NOMO-1 (cell line): ENCODE data around the gene TIAL1.

Source experiments
- DNase-seq, 2 experiments: peaks; one replicate each; lab custom pipeline; 2025; ENCODE audit not compliant: unreplicated experiment in 2 of 2; lab: John Stamatoyannopoulos, UW

TIAL1 gene

DNA sequence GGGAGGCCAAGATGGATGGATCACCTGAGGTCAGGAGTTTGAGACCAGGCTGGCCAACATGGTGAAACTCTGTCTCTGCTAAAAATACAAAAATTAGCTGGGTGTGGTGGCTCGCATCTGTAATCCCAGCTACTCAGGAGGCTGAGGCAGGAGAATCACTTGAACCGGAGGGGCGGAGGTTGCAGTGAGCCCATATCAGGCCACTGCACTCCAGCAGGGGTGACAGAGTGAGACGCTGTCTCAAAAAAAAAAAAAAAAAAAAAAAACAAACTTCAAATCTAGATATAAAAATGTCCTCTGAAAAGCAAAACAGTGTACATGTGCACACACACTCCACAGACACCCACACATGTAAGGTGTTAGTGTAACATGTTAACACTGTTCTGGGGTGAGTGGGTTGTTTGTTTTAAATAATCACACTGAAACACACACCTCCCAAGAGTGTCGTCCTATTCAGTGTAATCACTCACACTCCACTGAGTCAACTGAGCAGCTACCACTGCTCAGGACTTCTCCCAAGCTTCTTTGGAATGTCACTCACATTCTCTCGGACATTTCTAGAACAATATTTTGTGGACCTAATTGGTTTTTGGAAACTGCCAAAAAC lies 41.5 kb downstream of the TIAL1 start:
- no peak for DNase-seq

DNA sequence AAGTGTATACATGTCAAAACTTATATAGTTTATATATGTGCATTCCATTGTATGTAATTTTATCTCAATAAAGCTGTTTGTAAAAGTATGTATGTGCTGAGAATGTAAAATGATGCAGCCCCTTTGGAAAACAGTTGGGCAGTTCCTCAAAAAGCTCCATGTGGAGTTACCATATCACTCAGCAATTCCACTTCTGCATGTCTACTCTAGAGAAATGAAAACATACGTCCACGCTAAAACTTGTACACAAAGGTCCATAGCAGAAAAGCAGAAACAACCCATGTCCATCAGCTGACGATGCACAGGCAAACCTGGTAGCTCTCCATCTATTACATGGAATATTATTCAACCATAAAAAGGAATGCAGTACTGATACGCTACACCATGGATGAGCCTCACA lies 45.9 kb downstream of the TIAL1 start:
- DNase-seq, result no peak

DNA sequence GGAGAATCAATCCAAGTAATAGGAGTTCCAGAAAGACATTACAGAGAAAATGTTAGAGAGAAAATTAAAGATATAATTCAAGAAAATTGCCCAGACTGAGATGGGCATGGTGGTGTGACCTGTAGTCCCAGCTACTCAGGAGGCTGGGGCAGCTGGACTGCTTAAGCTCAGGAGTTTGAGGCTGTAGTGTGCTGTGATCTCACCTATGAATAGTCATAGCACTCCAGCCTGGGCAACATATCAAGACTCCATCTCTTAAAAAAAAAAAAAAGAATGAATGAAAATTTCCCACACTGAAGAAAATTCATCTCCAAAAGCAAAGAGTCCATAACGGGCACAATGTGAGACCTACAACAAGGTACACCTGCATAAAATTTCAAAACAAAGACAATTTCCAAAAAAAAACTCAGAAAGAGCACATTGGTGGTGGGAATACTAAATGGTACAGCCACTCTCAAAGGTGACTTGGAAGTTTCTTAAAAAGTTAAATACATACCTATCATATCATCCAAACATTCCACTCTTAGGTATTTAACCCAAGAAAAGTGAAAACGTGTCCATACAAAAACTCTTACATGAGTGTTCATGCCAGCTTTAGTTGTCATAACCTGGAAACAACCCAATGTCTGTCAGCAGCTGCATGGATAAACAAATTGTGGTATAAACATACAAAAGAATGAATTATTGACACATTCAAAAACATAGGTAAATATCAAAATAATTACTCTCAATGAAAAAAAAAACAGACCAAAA lies 47.3 kb downstream of the TIAL1 start:
- DNase-seq, result no peak

DNA sequence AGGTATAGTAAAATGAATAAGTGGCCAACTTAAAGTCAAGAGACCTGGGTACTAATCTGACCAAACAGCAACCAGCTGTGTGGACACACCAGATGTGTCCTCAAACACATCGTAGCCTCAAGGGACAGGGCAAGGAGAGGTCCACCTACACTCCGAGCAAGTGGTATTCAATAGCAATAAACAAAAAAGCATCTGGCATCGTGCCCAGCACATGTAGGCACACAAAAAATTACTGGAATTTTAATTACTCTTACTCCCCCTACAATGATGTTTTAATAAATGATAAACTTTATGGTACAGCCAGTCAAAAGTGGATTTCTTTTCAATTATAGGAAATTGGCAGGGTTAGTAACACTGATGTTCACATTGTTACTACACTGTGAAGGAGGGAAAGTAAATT lies 50.8 kb downstream of the TIAL1 start:
- no peak for DNase-seq

DNA sequence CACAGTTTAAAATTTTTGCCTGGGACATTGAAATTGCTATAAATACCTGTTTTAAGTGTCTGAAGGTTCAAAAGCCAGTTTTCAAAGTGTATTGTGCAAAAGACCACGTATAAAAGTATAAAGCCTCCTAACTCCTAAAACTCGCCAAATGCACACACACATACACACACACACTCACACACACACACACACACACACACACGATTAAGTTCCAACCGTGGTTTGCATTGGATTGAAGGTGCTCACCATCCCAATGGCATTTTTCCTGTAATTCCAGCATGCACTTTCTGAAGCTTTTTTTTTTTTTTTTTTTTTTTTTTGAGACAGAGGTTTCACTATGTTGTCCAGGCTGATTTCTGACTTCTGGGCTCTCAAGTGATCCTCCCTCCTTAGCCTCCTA lies 51.5 kb downstream of the TIAL1 start:
- DNase-seq, result no peak

DNA sequence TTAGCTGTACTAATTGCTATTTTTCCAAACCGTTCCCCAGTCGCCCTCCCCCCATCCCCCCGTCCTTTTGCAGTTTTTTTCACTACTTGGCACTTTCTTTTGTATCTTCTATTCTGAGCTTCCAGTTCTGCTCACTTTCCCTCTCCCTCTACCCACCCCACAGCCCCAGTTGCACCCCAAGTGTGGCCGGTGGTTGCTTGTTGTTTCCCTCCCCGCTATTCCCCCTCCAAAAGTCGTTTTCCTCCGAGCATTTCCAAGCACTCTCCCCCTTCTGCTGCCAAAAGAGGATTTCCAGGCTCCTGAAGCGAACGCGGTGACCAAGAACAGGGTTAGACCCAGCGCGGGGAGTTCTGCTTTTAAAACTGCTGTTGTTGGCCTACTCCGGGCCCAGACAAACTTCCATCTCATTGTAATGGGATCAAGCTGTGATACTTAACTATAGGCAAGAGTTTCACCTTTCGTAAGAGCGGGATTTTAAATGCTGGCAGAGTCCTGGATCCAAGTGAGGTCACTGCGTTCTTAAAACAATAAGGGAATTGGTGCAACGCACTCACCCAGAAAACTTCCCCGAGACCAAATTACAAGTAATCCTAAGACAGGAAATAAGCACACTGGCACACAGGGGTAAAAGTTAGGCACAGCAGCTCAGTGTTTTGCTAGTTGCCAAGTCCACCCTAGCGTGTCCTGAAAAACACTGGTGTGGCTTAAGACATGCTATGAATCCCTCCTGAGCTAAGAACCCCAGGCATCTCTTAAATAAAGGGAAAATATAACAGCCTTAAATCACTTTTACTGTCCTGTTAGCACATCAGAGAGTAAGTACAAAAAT lies 52.7 kb downstream of the TIAL1 start:
- no peak for DNase-seq

DNA sequence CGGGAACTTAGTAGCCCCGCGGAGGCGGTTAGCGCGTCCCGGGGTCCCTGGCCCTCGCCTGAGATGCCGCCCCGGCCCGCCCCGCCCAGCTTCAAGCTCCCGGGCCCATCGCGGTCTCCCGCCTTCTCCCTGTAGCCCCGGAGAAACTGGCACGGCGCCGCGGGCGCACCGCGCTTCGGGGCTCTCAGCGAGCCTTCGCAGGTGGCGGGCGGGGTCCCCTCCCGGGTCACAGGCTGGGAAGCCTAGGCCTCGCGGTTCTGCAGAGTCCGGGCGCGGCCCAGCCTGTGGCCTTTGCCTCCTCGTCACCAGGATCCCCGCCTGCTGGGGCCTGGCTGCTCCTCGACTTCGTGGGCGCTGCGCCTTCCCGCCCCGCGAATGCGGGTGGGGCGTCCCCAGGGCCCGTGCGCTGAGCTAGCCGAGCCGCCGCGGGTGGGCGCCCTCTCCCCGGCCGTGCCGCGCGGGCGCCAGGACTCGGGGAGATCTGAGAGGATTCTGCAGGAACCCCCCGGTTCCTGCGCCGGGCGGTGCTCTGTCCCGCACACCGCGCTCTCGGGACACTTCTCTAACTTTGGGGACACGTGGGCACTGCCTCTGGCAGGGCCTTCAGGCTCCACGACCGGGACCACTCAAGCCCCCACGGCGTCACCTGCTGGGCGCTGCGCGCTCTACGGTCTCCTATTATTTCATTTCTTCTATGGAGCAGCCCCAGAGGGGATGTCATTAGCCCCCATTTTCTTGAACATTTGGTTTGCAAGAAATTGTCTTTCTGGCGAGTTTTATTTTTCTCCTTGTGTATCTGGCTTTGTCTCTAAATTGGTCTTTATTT lies 53.6 kb downstream of the TIAL1 start:
- DNase-seq, result peak; percentile 60 to 64

DNA sequence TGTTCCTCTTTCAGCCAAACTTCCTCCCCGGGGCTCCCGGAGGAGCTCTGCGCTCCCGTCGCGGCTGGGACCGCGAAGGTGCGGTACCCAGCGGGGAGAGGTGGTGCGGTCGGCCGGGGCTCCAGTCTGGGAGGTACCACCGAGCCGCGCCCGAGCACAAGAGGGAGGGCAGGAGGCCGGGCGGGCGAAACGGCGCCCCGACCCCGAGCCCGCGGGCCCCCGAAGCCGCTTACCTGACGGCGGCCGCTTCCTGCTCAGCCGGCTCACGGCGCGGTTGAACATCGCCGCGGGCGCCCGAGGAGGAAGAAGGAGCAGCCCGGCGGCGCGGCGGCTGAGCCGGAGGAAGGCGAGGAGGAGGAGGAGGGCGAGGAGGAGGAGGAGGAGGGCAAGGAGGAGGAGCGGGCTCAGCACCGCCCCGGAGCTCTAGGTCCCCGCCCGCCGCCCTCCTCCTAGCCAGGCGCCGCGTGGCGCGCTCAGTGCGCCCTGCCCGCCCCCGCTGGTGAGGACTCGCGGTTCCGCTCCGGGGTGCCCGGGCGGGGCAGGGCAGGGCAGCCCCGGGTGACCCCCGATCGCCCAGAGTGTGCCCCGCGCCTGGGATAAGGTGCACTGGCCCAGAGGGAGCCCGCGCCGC lies 54.3 kb downstream of the TIAL1 start, which contains the start of gene RGS10:
TSS of gene RGS10 (minus strand) at position 363 of the 631 bp plus-strand sequence. CDS start at position 282, 81 bp downstream.
- peak; percentile 75 to 81 for DNase-seq

DNA sequence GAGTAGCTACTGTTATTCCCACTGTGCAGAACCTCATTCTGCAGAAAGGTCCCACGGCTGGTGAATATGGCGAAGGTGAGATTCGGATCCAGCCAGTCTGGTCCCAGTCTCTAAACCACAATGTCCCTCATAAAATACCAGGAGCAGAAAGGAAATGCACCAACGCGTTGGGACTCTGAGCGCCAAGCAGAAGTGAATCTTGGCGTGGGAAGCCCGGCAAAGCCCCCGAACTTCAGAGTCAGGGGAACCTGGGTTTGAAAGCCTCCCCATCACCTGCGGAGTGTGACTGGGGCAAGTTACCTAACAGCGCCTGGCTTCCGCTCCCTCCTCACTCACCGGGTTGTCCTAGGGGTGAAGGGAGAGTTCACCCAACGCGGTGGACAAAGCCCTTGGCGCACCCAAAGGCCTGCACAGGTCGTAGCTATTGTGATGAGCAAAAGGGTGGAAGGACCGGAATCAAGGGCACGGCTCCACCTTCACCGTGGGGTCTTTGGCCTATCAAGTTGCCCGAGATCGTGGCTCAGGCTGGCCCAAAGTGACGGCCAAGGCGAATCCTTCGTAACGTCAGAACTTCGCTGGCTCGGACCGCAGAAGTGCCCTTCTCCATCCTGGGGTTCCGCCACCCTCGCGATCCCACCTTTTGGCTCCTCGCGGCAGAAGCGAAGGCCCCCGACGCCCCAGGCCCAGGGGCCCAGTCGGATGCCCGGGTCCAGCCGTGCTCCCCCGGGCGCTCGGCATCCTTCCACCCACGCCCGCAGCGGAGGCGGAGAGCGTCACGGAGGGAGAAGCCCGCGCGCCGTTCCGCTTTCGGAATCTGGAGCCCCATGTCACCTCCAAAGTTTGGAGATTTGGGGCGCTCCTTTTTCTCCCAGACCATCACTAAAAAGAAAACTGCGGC lies 55.1 kb downstream of the TIAL1 start:
- DNase-seq, result no peak

DNA sequence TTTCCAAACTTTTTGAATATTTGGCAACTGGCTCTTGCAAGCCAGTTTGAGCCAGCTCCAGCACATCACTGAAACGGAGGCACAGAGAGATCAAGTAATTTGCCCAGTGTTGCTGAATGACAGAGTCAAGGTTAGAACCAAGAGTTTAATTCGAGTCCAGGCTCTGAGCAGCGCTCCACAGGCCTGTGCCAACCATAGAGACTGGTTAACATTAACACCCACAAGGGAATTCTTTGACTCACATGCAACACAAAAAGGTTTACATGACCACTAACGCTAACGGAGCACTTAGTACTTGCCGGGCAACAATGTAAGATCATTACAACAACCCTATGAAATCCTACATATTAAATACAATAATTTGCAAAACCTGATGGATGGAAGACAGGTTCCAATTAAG lies 55.7 kb downstream of the TIAL1 start:
- DNase-seq, result no peak

DNA sequence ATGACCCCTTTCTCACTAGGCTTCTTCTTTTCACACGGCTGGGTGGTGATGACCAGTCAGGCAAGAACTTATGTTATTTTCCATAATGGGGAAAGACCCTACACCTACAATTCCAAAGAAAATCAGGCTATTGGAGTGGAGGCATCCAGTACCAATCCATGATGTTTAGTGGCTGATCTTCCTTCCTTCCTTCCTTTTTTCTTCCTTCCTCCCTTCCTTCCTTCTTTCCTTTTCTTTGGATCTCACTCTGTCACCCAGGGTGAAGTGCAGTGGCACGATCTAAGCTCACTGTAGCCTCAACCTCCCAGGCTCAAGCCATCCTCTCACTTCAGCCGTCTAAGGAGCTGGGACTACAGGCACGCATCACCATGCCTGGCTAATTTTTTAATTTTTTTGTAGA lies 56.7 kb downstream of the TIAL1 start:
- DNase-seq, result no peak

DNA sequence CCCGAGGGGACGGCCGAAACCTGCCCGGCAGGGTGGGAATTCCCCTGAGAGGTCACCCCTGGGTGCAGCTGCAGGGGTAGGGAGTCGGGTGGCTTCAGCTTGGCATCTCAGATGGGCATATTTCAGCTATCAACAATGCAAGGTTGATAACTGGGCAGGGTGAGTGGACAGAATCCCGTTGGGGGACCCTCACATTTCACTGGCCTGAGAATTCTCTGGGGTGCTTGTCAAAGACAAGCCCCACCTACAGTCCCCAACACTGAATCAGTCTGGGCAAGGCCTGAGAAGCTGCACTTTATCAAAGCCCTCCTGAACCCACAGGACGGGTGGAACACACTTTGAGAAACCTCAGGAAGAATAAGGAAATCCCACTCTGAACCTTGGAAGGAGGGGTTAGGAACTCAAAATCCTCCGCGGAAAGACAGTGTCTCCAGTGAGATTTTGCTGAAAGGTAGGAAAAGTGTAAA lies 57.4 kb downstream of the TIAL1 start:
- no peak for DNase-seq

DNA sequence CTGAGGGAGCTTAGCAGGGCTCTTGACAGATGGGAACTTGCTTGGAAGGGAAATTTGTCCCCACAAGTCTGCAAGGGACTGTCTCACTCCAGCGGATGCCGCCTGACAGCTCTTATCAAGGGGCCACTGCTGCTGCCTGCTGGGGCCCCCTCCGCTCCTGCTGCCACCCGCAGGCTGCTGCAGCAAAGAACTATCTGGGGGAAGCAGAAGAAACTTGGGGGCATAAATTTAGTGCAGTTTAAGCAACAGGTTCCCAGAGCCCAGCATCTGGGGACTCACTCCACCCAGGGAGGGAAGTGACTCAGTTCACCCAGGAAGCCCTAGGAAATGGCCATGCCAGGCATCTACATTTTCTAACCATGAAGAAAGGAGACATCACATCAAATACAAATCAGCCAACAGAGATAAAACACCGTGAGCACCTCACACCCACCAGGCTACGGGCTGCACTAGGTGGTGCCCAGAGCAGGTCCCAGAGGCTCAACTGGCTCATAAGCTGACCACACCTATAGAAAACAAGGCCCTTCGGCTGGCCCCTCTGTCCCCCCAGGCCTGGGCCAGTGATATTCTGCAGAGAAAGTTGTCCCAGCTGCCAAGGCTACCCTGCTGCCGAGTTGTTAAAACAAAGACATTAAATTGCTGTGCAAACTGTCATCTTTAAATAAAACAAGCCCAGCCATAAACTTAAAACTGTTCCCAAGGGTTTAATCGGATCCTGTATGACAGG lies 58.0 kb downstream of the TIAL1 start:
- no peak for DNase-seq

DNA sequence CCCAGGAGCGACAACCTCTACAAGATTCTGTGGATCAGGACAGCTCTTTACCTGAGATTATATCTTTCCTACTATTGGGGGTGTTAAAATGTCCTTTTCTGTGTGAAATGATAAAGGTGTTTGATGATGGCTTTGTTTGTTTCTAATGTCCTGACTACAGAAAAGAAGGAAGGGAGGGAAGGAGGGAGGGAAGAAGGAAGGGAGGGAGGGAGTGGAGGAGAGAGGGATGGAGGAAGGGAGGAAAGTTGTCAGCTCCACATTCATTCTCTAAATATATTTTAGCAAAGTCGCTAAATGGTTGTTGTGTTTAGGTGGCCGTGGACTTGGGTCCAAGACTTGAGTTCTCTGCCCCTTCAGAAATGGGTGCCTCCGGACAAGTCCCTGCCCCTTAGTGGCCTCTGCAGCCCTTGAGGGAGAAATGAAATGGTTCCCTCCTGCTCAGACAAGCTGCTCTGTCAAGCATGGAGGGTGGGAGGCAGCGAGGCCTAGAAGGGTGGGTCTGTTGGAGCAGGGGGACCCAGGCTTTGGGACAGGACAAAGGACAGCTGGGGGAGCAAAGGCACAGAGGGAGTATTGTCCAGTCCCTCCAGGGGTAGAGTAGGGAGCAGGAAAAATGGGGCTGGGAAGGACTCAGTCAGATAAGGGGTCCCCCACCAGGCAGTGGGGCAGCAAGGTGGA lies 58.7 kb downstream of the TIAL1 start:
- DNase-seq, result no peak

DNA sequence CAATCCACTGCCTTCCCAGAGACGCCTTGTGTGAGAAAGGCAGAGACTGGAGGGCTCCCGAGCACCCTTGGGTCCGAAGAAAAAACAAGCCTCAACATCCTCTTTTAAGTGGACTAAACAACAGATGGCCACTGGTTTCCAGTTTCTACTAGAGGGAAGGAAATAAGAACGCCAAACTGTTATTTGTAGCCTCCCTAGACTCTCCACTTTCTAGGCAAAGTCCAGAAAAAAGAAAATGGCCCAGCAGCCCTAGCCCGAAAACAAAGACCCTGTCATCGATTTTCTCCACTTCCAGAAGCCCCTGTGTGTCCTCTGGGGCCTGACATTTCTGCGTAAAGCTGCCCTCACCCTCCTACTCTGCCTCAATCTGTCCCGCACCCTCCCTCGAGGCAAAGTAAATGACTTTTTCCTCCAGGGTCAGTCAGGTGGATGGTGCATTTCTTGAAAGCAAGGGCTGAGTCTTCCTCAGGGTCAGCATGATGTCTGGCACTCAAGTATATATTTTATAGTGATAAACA lies 60.2 kb downstream of the TIAL1 start:
- DNase-seq, result no peak

DNA sequence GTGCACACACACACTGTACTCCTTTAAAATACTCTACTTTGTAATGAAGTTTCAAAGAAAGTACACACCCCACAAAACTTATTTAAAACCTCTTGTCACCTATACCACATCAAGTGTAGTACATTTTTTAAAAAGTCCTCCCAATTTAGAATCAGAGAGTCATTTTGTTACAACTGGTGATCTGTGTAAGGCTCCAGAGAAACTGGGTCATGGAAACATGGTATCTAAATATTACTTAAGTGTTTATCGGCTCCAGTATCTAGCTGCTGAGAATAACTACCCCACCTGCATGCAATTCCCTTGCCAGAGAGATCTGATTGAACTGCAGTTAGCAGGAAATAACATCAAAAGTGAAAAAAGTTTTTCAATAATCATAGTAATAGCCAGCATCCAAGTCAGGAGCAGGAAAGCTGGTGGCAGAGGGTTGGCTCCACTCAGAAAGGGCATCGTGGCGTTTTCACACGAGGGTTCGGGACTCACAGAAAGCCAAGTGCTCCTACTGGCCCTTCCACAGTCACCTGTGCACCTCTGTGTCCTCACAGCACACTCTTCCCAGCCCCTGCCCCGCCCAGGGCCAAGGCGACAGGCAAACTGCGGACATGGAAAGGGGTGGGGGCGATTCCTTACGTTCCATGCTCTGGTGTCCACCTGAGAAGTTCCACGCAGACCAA lies 60.8 kb downstream of the TIAL1 start:
- DNase-seq, result no peak

DNA sequence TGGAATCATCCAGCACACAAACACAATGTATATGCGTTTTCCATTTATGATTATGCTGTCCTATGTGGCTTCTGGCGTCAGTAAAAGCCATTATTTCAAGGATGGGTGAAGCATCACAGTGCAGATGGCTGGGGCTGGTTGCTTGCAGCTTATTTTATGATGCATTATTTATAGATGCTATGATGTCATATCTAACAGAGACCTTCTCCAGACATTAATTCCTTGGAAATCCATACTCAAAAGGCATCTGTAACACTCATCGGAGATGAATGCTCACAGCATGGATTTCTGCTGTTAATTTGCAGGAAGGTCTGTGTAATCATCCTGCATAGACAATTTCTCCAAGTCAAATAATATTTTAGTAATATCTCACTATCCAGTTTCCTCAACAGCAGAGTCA lies 61.5 kb downstream of the TIAL1 start:
- DNase-seq, result no peak
